ENCODE data around the gene PRPS2.

Gene PRPS2

GRCh38 chrX:12751887-12752286 lies 39.3 kb upstream of the PRPS2 start:
- Histone ChIP-seq H3K36me3 (ENCODE audit: insufficient read depth, low read length) (no peaks in the 10 kb centered on the region), H2AFZ (ENCODE audit: low read depth, low read length) (no peak overlapping the region), H4K20me1 (ENCODE audit: insufficient read depth, low read length) (no peaks in the 10 kb centered on the region), H3K27me3 (ENCODE audit: insufficient read depth, low read length, poor library complexity) (no peaks in the 10 kb centered on the region), H3K4me3 (ENCODE audit: low read depth in 1 of 2, low read length in 2 of 2) (no peak overlapping the region), H3K4me2 (ENCODE audit: insufficient read depth, low read length) (no peak overlapping the region), H3K9me3 (ENCODE audit: insufficient read depth, low read length, severe bottlenecking) (no peaks in the 10 kb centered on the region), H3K4me1 (ENCODE audit: insufficient read depth, low read length) (no peaks in the 10 kb centered on the region), H3K9ac (ENCODE audit: low read depth, low read length) (no peak overlapping the region), H3K79me2 (ENCODE audit: insufficient read depth, low read length) (no peaks in the 10 kb centered on the region), H3K27ac (ENCODE audit: low read length) (no peak overlapping the region)
- TF ChIP-seq, protein P1, sequence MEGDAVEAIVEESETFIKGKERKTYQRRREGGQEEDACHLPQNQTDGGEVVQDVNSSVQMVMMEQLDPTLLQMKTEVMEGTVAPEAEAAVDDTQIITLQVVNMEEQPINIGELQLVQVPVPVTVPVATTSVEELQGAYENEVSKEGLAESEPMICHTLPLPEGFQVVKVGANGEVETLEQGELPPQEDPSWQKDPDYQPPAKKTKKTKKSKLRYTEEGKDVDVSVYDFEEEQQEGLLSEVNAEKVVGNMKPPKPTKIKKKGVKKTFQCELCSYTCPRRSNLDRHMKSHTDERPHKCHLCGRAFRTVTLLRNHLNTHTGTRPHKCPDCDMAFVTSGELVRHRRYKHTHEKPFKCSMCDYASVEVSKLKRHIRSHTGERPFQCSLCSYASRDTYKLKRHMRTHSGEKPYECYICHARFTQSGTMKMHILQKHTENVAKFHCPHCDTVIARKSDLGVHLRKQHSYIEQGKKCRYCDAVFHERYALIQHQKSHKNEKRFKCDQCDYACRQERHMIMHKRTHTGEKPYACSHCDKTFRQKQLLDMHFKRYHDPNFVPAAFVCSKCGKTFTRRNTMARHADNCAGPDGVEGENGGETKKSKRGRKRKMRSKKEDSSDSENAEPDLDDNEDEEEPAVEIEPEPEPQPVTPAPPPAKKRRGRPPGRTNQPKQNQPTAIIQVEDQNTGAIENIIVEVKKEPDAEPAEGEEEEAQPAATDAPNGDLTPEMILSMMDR (IDR thresholded peaks at IDR 0.05; ENCODE audit: borderline replicate concordance, extremely low read depth, low read length, poor library complexity, severe bottlenecking) = no peak
- TF ChIP-seq EZH2 (IDR thresholded peaks at IDR 0.05; ENCODE audit: borderline replicate concordance, low read depth, low read length, severe bottlenecking) = no peak
- ATAC-seq (ENCODE audit: insufficient read depth, low read depth) = no peak
- DNase-seq = no peak

GRCh38 chrX:12753366-12753765 lies 37.8 kb upstream of the PRPS2 start:
- Histone ChIP-seq H3K9me3 (ENCODE audit: insufficient read depth, low read length, severe bottlenecking) (no peaks in the 10 kb centered on the region), H3K4me2 (ENCODE audit: insufficient read depth, low read length) (no peak overlapping the region), H4K20me1 (ENCODE audit: insufficient read depth, low read length) (no peaks in the 10 kb centered on the region), H3K4me1 (ENCODE audit: insufficient read depth, low read length) (no peaks in the 10 kb centered on the region), H3K4me3 (ENCODE audit: low read depth in 1 of 2, low read length in 2 of 2) (no peak overlapping the region), H2AFZ (ENCODE audit: low read depth, low read length) (no peak overlapping the region), H3K79me2 (ENCODE audit: insufficient read depth, low read length) (no peaks in the 10 kb centered on the region), H3K27ac (ENCODE audit: low read length) (no peak overlapping the region), H3K27me3 (ENCODE audit: insufficient read depth, low read length, poor library complexity) (no peaks in the 10 kb centered on the region), H3K9ac (ENCODE audit: low read depth, low read length) (no peak overlapping the region), H3K36me3 (ENCODE audit: insufficient read depth, low read length) (no peaks in the 10 kb centered on the region)
- no peak for ATAC-seq (ENCODE audit: insufficient read depth, low read depth)
- DNase-seq = no peak
- no peak for TF ChIP-seq EZH2 (IDR thresholded peaks at IDR 0.05; ENCODE audit: borderline replicate concordance, low read depth, low read length, severe bottlenecking)
- TF ChIP-seq, protein P1 (IDR thresholded peaks at IDR 0.05; ENCODE audit: borderline replicate concordance, extremely low read depth, low read length, poor library complexity, severe bottlenecking) = no peak

GRCh38 chrX:12758291-12758690 lies 32.9 kb upstream of the PRPS2 start:
- no peak for TF ChIP-seq EZH2 (IDR thresholded peaks at IDR 0.05; ENCODE audit: borderline replicate concordance, low read depth, low read length, severe bottlenecking)
- TF ChIP-seq, protein P1 (IDR thresholded peaks at IDR 0.05; ENCODE audit: borderline replicate concordance, extremely low read depth, low read length, poor library complexity, severe bottlenecking) = no peak
- Histone ChIP-seq H3K36me3 (ENCODE audit: insufficient read depth, low read length) (no peaks in the 10 kb centered on the region), H3K4me2 (ENCODE audit: insufficient read depth, low read length) (no peak overlapping the region), H3K4me1 (ENCODE audit: insufficient read depth, low read length) (no peaks in the 10 kb centered on the region), H3K4me3 (ENCODE audit: low read depth in 1 of 2, low read length in 2 of 2) (no peak overlapping the region), H3K9ac (ENCODE audit: low read depth, low read length) (no peak overlapping the region), H3K9me3 (ENCODE audit: insufficient read depth, low read length, severe bottlenecking) (no peaks in the 10 kb centered on the region), H2AFZ (ENCODE audit: low read depth, low read length) (no peak overlapping the region), H3K27me3 (ENCODE audit: insufficient read depth, low read length, poor library complexity) (no peaks in the 10 kb centered on the region), H4K20me1 (ENCODE audit: insufficient read depth, low read length) (no peaks in the 10 kb centered on the region), H3K27ac (ENCODE audit: low read length) (no peak overlapping the region), H3K79me2 (ENCODE audit: insufficient read depth, low read length) (no peaks in the 10 kb centered on the region)
- ATAC-seq (ENCODE audit: insufficient read depth, low read depth) (no peak), DNase-seq (no peak)

DNA sequence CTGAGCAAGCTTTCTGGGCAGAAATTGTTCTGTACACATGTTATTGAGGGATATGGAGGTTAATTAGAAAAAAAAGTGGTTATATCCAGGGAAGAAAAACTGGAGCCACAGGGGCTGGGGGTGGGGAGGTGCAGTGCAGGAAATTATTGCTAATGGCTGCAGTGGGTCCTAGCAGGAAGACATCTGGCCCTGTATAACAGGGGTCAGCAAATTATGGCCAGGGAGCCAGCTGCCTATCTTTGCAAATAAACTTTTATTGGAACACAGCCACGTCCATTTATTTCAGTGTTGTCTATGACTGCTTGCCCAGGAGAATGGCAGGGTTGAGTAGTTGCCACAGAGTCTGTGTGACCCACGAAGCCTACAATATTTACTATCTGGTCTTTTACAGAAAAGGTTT lies 23.4 kb upstream of the PRPS2 start:
- Histone ChIP-seq H3K4me3 (ENCODE audit: low read depth in 1 of 2, low read length in 2 of 2) (no peak overlapping the region), H3K27me3 (ENCODE audit: insufficient read depth, low read length, poor library complexity) (no peaks in the 10 kb centered on the region), H4K20me1 (ENCODE audit: insufficient read depth, low read length) (no peaks in the 10 kb centered on the region), H2AFZ (ENCODE audit: low read depth, low read length) (no peak overlapping the region), H3K9me3 (ENCODE audit: insufficient read depth, low read length, severe bottlenecking) (no peaks in the 10 kb centered on the region), H3K4me1 (ENCODE audit: insufficient read depth, low read length) (no peaks in the 10 kb centered on the region), H3K9ac (ENCODE audit: low read depth, low read length) (no peak overlapping the region), H3K79me2 (ENCODE audit: insufficient read depth, low read length) (no peaks in the 10 kb centered on the region), H3K36me3 (ENCODE audit: insufficient read depth, low read length) (no peaks in the 10 kb centered on the region), H3K27ac (ENCODE audit: low read length) (no peak overlapping the region), H3K4me2 (ENCODE audit: insufficient read depth, low read length) (no peak overlapping the region)
- ATAC-seq (ENCODE audit: insufficient read depth, low read depth) (no peak), DNase-seq (no peak)
- TF ChIP-seq EZH2 (IDR thresholded peaks at IDR 0.05; ENCODE audit: borderline replicate concordance, low read depth, low read length, severe bottlenecking) = no peak
- TF ChIP-seq, protein P1 (IDR thresholded peaks at IDR 0.05; ENCODE audit: borderline replicate concordance, extremely low read depth, low read length, poor library complexity, severe bottlenecking) = no peak

All from DND-41 (cell line).